BLaER1 (cell line): ENCODE results near the gene TIPRL.

ENCODE experiments used
- H3K27ac ChIP-seq: shearing (Covaris generic); formaldehyde crosslinking; 2 replicates; pipeline ENCODE4 v1.8.1; 2022
- H3K27me3 ChIP-seq: shearing (Covaris generic); formaldehyde crosslinking; 2 replicates; pipeline ENCODE4 v1.8.1; 2022
- H3K36me3 ChIP-seq: shearing (Covaris generic); formaldehyde crosslinking; 2 replicates; pipeline ENCODE4 v1.8.1; 2022
- H3K4me1 ChIP-seq: shearing (Covaris generic); formaldehyde crosslinking; 2 replicates; pipeline ENCODE4 v1.8.1; 2022
- H3K4me2 ChIP-seq: shearing (Covaris generic); formaldehyde crosslinking; 2 replicates; pipeline ENCODE4 v1.8.1; 2022
- H3K4me3 ChIP-seq: shearing (Covaris generic); formaldehyde crosslinking; 2 replicates; pipeline ENCODE4 v1.8.1; 2022
- H3K9ac ChIP-seq: shearing (Covaris generic); formaldehyde crosslinking; 2 replicates; pipeline ENCODE4 v1.8.1; 2022
- H3K9me3 ChIP-seq: shearing (Covaris generic); formaldehyde crosslinking; 2 replicates; pipeline ENCODE4 v1.8.1; 2022
- H4K20me1 ChIP-seq: shearing (Covaris generic); formaldehyde crosslinking; 2 replicates; pipeline ENCODE4 v1.8.1; 2022
- Cebpa-rat ChIP-seq: shearing (Covaris generic); IDR thresholded peaks from 2 replicates; pipeline ENCODE4 v1.8.1; 2022

TIPRL gene

DNA sequence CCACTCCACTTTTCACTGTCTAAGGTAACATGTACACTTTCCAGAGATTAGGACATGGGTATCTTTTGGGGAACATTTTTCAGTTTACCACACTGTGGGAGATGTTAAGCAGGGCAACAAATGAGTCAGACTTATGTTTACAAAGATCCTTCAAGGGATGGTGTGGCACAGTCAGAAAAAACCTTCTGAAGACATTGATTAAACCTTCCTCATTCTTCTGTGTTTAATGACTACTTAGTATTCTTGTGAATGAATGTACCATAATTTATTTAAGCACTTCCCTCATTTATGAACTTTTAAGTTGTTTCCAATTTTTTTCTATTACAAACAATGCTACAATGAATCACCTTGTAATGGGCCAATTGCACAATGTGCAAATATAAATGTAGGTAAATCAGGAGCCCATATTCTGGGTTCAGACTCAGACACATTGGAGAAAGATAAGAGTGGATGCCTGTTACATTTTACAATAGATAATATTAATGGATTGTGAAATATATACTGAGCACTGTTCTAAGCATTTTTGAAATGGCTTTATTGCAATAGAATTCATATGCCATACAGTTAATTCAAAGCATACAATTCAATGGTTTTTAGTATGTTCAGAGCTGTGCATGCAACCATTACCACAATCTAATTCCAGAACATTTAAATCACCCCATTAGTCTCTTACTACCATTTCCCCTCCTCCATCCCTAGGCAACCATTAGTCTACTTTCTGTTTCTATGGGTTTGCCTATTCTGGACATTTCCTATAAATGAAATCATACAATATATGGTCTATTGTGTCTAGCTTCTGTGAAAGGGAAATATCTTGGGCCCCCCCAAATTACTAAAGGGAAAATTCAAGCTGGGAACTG lies 45.1 kb downstream of the TIPRL start:
- no peaks in the 10 kb centered on the region for H3K36me3 ChIP-seq

DNA sequence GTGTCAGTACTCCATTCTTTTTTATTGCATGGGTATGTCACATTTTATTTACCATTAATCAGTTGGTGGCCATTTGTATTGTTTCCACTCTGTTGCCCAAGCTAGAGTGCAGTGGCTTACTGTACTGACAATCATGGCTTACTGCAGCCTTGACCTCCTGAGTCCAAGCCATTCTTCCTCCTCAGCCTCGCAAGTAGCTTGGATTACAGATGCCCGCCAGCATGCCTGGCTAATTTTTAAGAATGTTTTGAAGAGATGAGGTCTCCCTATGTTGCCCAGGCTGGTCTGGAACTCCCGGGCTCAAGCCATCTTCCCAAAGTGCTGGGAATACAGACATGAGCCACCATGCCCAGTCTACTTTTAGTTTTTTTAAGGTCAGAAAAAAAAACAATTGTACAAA lies 46.2 kb downstream of the TIPRL start:
- no peaks in the 10 kb centered on the region for H3K9me3 ChIP-seq
- peak overlapping the region; percentile 94 for H3K27ac ChIP-seq
- H3K4me2 ChIP-seq = peak overlapping the region; percentile 92
- peaks cover 8% of the 10 kb centered on the region for H3K36me3 ChIP-seq
- H4K20me1 ChIP-seq = peaks cover 40% of the 10 kb centered on the region
- TF ChIP-seq Cebpa-rat = no peak
- peak overlapping the region; percentile 94 for H3K4me3 ChIP-seq
- H3K9ac ChIP-seq = peak overlapping the region; percentile 96; the same call in 1 of the 2 replicates
- H3K4me1 ChIP-seq = peaks cover 46% of the 10 kb centered on the region
- H3K27me3 ChIP-seq = no peaks in the 10 kb centered on the region

More for the DNA sequence above, 45.1 kb downstream of the TIPRL start:
- H3K4me2 ChIP-seq = peak overlapping the region; percentile 92; the same call in 1 of the 2 replicates
- H4K20me1 ChIP-seq = peaks cover 29% of the 10 kb centered on the region
- no peak overlapping the region for H3K4me3 ChIP-seq
- H3K27ac ChIP-seq = no peak overlapping the region
- no peaks in the 10 kb centered on the region for H3K27me3 ChIP-seq
- no peaks in the 10 kb centered on the region for H3K9me3 ChIP-seq
- H3K9ac ChIP-seq = no peak overlapping the region
- TF ChIP-seq Cebpa-rat = no peak
- H3K4me1 ChIP-seq = peaks cover 36% of the 10 kb centered on the region

DNA sequence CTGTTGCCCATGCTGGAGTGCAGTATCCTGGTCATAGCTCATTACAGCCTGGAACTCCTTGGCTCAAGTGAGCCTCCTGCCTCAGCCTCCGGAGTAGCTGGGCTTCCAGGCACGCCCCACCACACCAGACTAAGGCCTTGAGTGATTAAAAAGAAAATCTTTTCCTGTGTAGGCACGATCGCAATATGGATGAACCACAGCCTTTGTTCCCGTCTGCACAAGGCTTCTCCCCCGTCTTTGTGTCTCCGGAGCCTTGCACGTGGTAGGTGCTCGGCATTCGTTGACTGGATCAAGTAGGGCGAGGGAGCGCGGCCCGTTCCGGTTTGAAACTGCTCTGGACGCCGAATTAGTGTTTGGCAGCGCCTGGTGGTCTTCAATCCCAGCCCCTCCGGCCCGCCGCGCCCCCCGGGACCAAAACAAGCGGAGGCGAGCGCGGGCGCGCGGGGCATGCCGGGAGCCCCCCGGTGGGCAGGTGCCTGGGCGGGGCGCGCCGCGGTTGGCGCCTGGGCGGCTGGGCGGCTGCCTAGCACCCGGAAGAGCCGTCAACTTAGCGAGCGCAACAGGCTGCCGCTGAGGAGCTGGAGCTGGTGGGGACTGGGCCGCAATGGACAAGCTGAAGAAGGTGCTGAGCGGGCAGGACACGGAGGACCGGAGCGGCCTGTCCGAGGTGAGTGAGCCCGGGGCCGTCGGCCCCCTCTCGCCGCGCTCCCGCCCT lies 46.9 kb downstream of the TIPRL start, which contains the start of gene SFT2D2:
TSS of gene SFT2D2 (plus strand) at position 529 of the 715 bp plus-strand sequence. CDS start at position 605, 76 bp downstream.
- peak within 1 kb of the TSS; percentile 92 for H3K4me2 ChIP-seq
- H3K9me3 ChIP-seq = no peaks in the 10 kb centered on the region
- TF ChIP-seq Cebpa-rat = no peak
- peaks cover 53% of the 10 kb centered on the region for H3K4me1 ChIP-seq
- peaks cover 14% of the 10 kb centered on the region for H3K36me3 ChIP-seq
- H3K27me3 ChIP-seq = no peaks in the 10 kb centered on the region
- peak within 1 kb of the TSS; percentile 96 for H3K9ac ChIP-seq
- H3K27ac ChIP-seq = peak within 1 kb of the TSS; percentile 94
- H3K4me3 ChIP-seq = peak within 1 kb of the TSS; percentile 94
- peaks cover 46% of the 10 kb centered on the region for H4K20me1 ChIP-seq

DNA sequence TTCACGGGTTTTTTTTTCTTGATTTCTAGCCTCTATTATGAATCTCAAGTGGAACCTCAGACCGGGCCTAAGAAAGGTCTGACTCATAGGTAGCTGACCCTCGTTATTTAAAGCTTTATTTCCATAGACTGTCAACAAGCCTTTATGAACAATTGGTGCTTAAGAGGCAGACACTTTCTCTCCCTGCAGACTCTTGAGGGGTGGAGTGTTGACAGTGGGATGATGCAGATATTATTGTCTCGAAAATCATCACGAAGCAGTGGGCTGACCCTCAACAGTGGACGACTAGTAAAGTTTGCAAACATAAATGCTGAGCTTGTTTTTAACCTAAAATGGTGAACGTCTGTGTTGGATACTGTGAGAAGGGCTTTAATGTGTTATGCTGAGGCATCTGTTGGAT lies 48.9 kb downstream of the TIPRL start:
- peak overlapping the region; percentile 92 for H3K4me2 ChIP-seq
- no peaks in the 10 kb centered on the region for H3K9me3 ChIP-seq
- peak overlapping the region; percentile 96 for H3K9ac ChIP-seq
- H4K20me1 ChIP-seq = peaks cover 66% of the 10 kb centered on the region
- TF ChIP-seq Cebpa-rat = no peak
- H3K27ac ChIP-seq = peak overlapping the region; percentile 36; the same call in 1 of the 2 replicates
- peaks cover 34% of the 10 kb centered on the region for H3K36me3 ChIP-seq
- peaks cover 57% of the 10 kb centered on the region for H3K4me1 ChIP-seq
- peak overlapping the region; percentile 94 for H3K4me3 ChIP-seq
- no peaks in the 10 kb centered on the region for H3K27me3 ChIP-seq

DNA sequence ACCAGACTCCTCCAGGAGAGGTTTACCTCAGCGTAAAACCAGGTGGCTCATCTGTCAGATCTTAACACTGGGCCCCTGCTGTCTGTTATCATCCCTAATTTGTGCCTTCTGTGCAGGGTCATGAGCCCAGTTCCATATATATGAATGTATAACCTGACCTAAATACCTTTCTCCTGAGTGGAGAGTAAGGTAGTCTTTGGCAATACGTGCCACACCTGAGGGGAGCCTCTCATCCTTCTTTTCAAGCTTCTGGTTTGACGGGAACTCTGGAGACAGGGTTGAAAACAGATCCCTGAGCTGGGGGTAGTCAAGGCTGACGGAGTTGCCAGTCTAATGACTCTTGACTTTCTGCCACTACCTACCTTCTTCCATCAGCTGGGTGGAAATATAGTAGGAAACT lies 51.1 kb downstream of the TIPRL start:
- no peak overlapping the region for H3K9ac ChIP-seq
- no peaks in the 10 kb centered on the region for H3K27me3 ChIP-seq
- H3K4me3 ChIP-seq = no peak overlapping the region
- peaks cover 49% of the 10 kb centered on the region for H3K4me1 ChIP-seq
- no peaks in the 10 kb centered on the region for H3K9me3 ChIP-seq
- TF ChIP-seq Cebpa-rat = no peak
- peaks cover 89% of the 10 kb centered on the region for H4K20me1 ChIP-seq
- H3K4me2 ChIP-seq = peak overlapping the region; percentile 92
- H3K27ac ChIP-seq = peak overlapping the region; percentile 29; the same call in 1 of the 2 replicates
- H3K36me3 ChIP-seq = peaks cover 57% of the 10 kb centered on the region

- Histone ChIP-seq H4K20me1 (peaks cover 97% of the 10 kb centered on the region), H3K36me3 (peaks cover 65% of the 10 kb centered on the region), H3K4me3 (no peak overlapping the region), H3K4me2 (no peak overlapping the region), H3K9me3 (no peaks in the 10 kb centered on the region), H3K9ac (no peak overlapping the region), H3K27ac (no peak overlapping the region), H3K27me3 (no peaks in the 10 kb centered on the region), H3K4me1 (peaks cover 43% of the 10 kb centered on the region)
- no peak for TF ChIP-seq Cebpa-rat
Observed at GRCh38 chr1:168230709-168231108, 51.9 kb downstream of the TIPRL start.

DNA sequence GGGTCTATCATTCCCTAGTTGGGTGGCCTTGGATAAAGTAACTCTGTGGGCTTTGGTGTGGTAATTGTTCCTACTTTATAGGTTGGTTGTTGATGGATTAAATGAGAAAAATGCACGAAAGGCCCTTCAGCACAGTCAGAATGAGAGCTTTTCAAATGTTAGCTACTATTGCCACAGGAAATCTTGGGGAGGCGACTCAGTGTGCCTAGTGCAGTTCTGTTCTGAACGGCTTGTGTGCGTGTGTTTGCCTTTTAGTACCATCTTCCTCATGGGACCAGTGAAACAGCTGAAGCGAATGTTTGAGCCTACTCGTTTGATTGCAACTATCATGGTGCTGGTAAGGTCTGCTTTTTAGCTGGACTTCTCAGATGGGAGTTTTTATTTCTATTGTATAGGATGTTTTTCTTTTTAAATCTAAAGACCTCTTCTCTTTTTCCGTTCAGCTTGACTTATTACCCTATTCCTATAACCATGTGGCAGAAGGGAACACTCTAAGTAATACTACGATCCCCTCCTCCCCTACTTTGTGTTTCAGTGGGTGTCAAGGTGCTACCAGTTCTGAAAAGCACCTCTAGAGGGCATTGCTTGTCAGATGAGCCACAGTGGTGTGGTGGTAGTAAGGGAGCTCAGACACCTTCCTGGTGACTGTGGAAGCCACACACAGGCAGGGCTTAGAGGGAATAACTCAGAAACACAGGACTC lies 56.2 kb downstream of the TIPRL start:
- H4K20me1 ChIP-seq = peaks cover 86% of the 10 kb centered on the region

GRCh38 chr1:168235548-168235885 lies 56.8 kb downstream of the TIPRL start:
- TF ChIP-seq Cebpa-rat = no peak
- Histone ChIP-seq H3K9me3 (no peaks in the 10 kb centered on the region), H4K20me1 (peaks cover 80% of the 10 kb centered on the region), H3K27me3 (no peaks in the 10 kb centered on the region), H3K9ac (no peak overlapping the region), H3K4me3 (no peak overlapping the region), H3K36me3 (peaks cover 100% of the 10 kb centered on the region), H3K4me2 (no peak overlapping the region), H3K4me1 (peaks cover 5% of the 10 kb centered on the region; the same call in 1 of the 2 replicates), H3K27ac (no peak overlapping the region)

More for the DNA sequence above, 56.2 kb downstream of the TIPRL start:
- no peak for TF ChIP-seq Cebpa-rat
- no peak overlapping the region for H3K4me2 ChIP-seq
- peaks cover 100% of the 10 kb centered on the region for H3K36me3 ChIP-seq
- no peak overlapping the region for H3K4me3 ChIP-seq
- H3K9ac ChIP-seq = no peak overlapping the region
- peaks cover 10% of the 10 kb centered on the region for H3K4me1 ChIP-seq
- H3K27ac ChIP-seq = no peak overlapping the region
- H3K9me3 ChIP-seq = no peaks in the 10 kb centered on the region
- no peaks in the 10 kb centered on the region for H3K27me3 ChIP-seq

DNA sequence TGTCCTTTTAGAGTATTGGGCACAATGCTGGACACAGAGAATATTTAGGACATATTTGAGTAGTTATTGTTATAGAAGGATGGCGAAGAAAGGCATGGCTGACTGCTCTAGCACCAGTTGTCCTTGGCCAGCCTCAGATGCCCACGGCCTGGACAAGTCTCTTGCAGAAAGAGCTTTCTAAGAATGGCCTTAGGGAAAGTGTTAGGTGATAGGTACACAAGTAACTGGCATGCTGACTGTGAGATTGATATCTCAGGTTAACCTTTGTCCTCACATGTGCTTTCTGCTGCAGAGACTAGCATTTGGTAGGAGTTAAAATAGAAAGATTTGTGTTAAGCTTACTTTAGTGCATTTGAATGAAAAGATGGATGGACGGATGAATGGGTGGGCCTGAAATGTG lies 57.2 kb downstream of the TIPRL start:
- peaks cover 100% of the 10 kb centered on the region for H3K36me3 ChIP-seq
- no peak overlapping the region for H3K4me2 ChIP-seq

More for the DNA sequence above, 57.2 kb downstream of the TIPRL start:
- no peak overlapping the region for H3K27ac ChIP-seq
- H4K20me1 ChIP-seq = peaks cover 76% of the 10 kb centered on the region
- peaks cover under 1% of the 10 kb centered on the region; the same call in 1 of the 2 replicates for H3K4me1 ChIP-seq
- no peak for TF ChIP-seq Cebpa-rat
- H3K27me3 ChIP-seq = no peaks in the 10 kb centered on the region
- no peak overlapping the region for H3K9ac ChIP-seq
- H3K9me3 ChIP-seq = no peaks in the 10 kb centered on the region
- H3K4me3 ChIP-seq = no peak overlapping the region
